Loucy (cell line): ENCODE results near the gene DHRS7B.

Experiments used
- CTCF ChIP-seq: fragments of 200-600 bp; sonication (generic); conservative IDR thresholded peaks from 2 replicates; pipeline ENCODE4 v1.5.1; 2014; ENCODE audit warnings: mild to moderate bottlenecking, antibody characterized with exemption, low read length
- EZH2phosphoT487 ChIP-seq: fragments of 200-600 bp; IDR thresholded peaks from 2 replicates; pipeline ENCODE4 v1.6.1; 2018; ENCODE audit warnings: antibody characterized with exemption, mild to moderate bottlenecking, moderate library complexity, borderline replicate concordance

- no peak for TF ChIP-seq CTCF
- no peak for TF ChIP-seq EZH2phosphoT487
These were observed 829 bp downstream of the DHRS7B start for GRCh38 chr17:21127509-21128077.
